Psoas muscle (tissue), 8 donors: ENCODE results near the gene VWA5B1. TPM values are rescaled to one million over a fixed set of nuclear protein-coding genes. Genes with fewer than 3 reads are reported as not detected.

Source experiments
- ATAC-seq, 4 donors: fragments of 200-7000 bp; cut with Tn5 transposase; one replicate each; pipeline ENCODE4 v1.9.1; 2020; ENCODE audit warnings: moderate library complexity in 3 of 4, mild to moderate bottlenecking in 2 of 4
- DNase-seq, 2 donors: peaks; one replicate each; pipeline ENCODE4 v3.0.0-alpha.2; 2020
- H3K27ac ChIP-seq: fragments of 200-600 bp; one replicate; pipeline ENCODE4 v1.8.0; 2022
- H3K27me3 ChIP-seq, 3 donors: fragments of 200-600 bp in 1 of 3; one replicate each; pipeline versions ENCODE4 v1.6.1 to v1.8.0; 2013 to 2022; ENCODE audit warnings: low read length in 2 of 3, mild to moderate bottlenecking in 2 of 3, moderate library complexity in 1 of 3; ENCODE audit not compliant: insufficient read depth in 3 of 3
- H3K36me3 ChIP-seq, 2 donors: fragments of 200-600 bp in 1 of 2; one replicate each; pipeline versions ENCODE4 v1.6.1 to v1.8.0; 2013 to 2022; ENCODE audit warnings: low read depth in 1 of 2, mild to moderate bottlenecking in 1 of 2, moderate library complexity in 1 of 2; ENCODE audit not compliant: insufficient read depth in 1 of 2
- H3K4me1 ChIP-seq: fragments of 200-600 bp; one replicate; pipeline ENCODE4 v1.8.0; 2022
- H3K4me3 ChIP-seq: fragments of 200-600 bp; one replicate; pipeline ENCODE4 v1.8.0; 2022; ENCODE audit warnings: mild to moderate bottlenecking
- H3K9me3 ChIP-seq: fragments of 200-600 bp; one replicate; pipeline ENCODE4 v1.8.0; 2022
- CTCF ChIP-seq: fragments of 200-600 bp; IDR thresholded peaks from one replicate; pipeline ENCODE4 v1.8.0; 2022; ENCODE audit warnings: antibody characterized with exemption
- WGBS, 3 donors: extraction: QIAGEN DNeasy Blood & Tissue Kit; methylation state at CpG; one replicate each; pipeline versions ENCODE4 v1.1.6 to v1.1.7; 2013; 5-methylcytosine and 5-hydroxymethylcytosine counted together
- intact Hi-C, 2 donors: fragments of 100-400 bp; cut with DNase I; formaldehyde crosslinking; loops; one replicate each; pipeline versions ENCODE4 v1.11.0 to v1.14.2; 2022
- polyA plus RNA-seq, 3 donors: library from polyadenylated mRNA; stranded (reverse); fragments of 200-250 nt; gene quantifications; one replicate each; pipeline ENCODE4 v1.2.3, GENCODE V29; 2013
- total RNA-seq, 4 donors: library from RNA; stranded (reverse); fragmentation: NEBNext Ultra II Directional in 2 of 4; extraction: Animal tissue kit (Norgen Biotek cat#: 25700) in 2 of 4; gene quantifications; one replicate each; pipeline versions ENCODE4 v1.2.1 to v1.2.4, GENCODE V29; 2021 to 2023
- donor health status: healthy with polysubstance abuse.
- donor health status: DM: no; HTN: no; CAD: no; lungs with moderate emphysema.
- donor health status: Bipolar disorder and iron deficiency.
- donor health status: healthy.
- donor health status: DM: yes; HTN: yes; CAD: no.
- donor health status: DM: no; HTN: no; CAD: no.
- donor health status: DM: no; HTN: no; CAD: no.
- donor health status: DM: yes; HTN: yes; CAD: no.

Gene VWA5B1
- total and polyA plus RNA-seq, 7 donors = under 0.01 to 0.17 (median 0.12) TPM; not detected in 4

GRCh38 chr1:20380616-20381035 lies 90.0 kb downstream of the VWA5B1 start:
- Histone ChIP-seq H3K27me3 (peaks cover 0 to 9% (median 4%) of the 10 kb centered on the region in 3 donors), H3K4me3 (no peak overlapping the region), H3K36me3 (no peaks in the 10 kb centered on the region), H3K27ac (no peak overlapping the region), H3K4me1 (no peaks in the 10 kb centered on the region), H3K9me3 (no peaks in the 10 kb centered on the region)
- no peak for DNase-seq
- intact Hi-C loops = no loop called here
- ATAC-seq = no peak
- 52 to 54% (median 54%) methylated on average over 11 of the region's 11 CpGs for WGBS, 3 donors
- no peak for TF ChIP-seq CTCF

DNA sequence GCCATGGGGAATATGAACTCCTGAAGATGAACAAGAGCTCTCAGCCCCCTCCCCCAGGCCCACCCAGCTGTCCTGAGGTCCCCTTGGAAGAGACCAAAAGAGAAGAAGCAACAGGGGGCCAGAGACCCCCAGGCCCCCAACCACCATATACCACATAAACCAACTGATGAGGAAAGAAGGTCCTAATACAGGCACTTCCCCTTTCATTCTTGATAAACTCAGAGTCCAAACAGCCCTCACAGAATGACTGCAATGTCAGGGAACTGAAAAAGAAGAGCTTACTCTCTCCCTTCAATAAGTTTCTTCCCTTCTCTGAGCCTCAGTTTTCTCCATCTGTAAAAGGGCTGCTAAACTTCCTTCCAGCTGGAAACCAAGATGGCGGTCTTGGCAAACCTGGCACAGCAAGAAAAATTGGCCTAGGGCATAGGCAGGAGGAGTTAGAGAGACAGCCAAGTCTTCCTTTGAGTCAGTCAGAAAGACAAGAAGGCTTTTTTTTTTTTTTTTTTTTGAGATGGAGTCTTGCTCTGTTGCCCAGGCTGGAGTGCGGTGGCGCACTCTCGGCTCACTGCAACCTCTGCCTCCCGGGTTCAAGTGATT lies 90.5 kb downstream of the VWA5B1 start:
- no peak overlapping the region for H3K4me3 ChIP-seq
- no peak overlapping the region for H3K27ac ChIP-seq
- intact Hi-C loops = no loop called here
- no peak for ATAC-seq
- 91 to 95% (median 95%) methylated on average over 5 of the region's 5 CpGs for WGBS, 3 donors
- no peak for TF ChIP-seq CTCF
- no peak for DNase-seq
- no peaks in the 10 kb centered on the region for H3K36me3 ChIP-seq
- H3K4me1 ChIP-seq = no peaks in the 10 kb centered on the region
- peaks cover 0 to 14% (median 5%) of the 10 kb centered on the region in 3 donors for H3K27me3 ChIP-seq
- H3K9me3 ChIP-seq = no peaks in the 10 kb centered on the region

GRCh38 chr1:20381961-20382360 lies 91.3 kb downstream of the VWA5B1 start:
- DNase-seq (no peak), ATAC-seq (no peak)
- Histone ChIP-seq H3K27me3 (peaks cover 0 to 22% (median 5%) of the 10 kb centered on the region in 3 donors), H3K36me3 (no peaks in the 10 kb centered on the region), H3K27ac (no peak overlapping the region), H3K4me3 (no peak overlapping the region), H3K9me3 (no peaks in the 10 kb centered on the region), H3K4me1 (no peaks in the 10 kb centered on the region)
- WGBS, 3 donors = 86 to 90% (median 89%) methylated on average over 2 of the region's 2 CpGs
- intact Hi-C loops = no loop called here
- no peak for TF ChIP-seq CTCF

GRCh38 chr1:20382711-20383110 lies 92.0 kb downstream of the VWA5B1 start:
- peaks cover 0 to 29% (median 5%) of the 10 kb centered on the region in 3 donors for H3K27me3 ChIP-seq
- no peaks in the 10 kb centered on the region for H3K36me3 ChIP-seq
- DNase-seq = no peak
- H3K4me3 ChIP-seq = no peak overlapping the region
- no peaks in the 10 kb centered on the region for H3K4me1 ChIP-seq
- H3K9me3 ChIP-seq = no peaks in the 10 kb centered on the region
- intact Hi-C loops = no loop called here
- no peak for ATAC-seq
- no peak overlapping the region for H3K27ac ChIP-seq
- WGBS, 3 donors = 74 to 81% (median 74%) methylated on average over 8 of the region's 8 CpGs
- no peak for TF ChIP-seq CTCF

- intact Hi-C loops = no loop called here
- DNase-seq = no peak
- H3K27me3 ChIP-seq = peaks cover 0 to 36% (median 5%) of the 10 kb centered on the region in 3 donors
- no peaks in the 10 kb centered on the region for H3K4me1 ChIP-seq
- 47 to 52% (median 50%) methylated on average over 3 of the region's 3 CpGs for WGBS, 3 donors
- no peak for ATAC-seq
- H3K4me3 ChIP-seq = no peak overlapping the region
- no peak overlapping the region for H3K27ac ChIP-seq
- no peaks in the 10 kb centered on the region for H3K36me3 ChIP-seq
- H3K9me3 ChIP-seq = no peaks in the 10 kb centered on the region
- TF ChIP-seq CTCF = no peak
These were observed 93.0 kb downstream of the VWA5B1 start for GRCh38 chr1:20383631-20384030.
